RKO (cell line): ENCODE results near the gene RLN3.
"Not testable (repeated sequence)": the region's sequence is repeated elsewhere in the genome, so short reads cannot be mapped to it uniquely, and the experiment has no call there.

Experiments
- DNase-seq: peaks from one replicate; pipeline ENCODE4 v3.0.0-alpha.2; 2016; ENCODE audit warnings: low spot score

Gene RLN3

GRCh38 chr19:13995017-13995728 is 32.8 kb upstream of the RLN3 start:
- DNase-seq, result peak; percentile 28

DNA sequence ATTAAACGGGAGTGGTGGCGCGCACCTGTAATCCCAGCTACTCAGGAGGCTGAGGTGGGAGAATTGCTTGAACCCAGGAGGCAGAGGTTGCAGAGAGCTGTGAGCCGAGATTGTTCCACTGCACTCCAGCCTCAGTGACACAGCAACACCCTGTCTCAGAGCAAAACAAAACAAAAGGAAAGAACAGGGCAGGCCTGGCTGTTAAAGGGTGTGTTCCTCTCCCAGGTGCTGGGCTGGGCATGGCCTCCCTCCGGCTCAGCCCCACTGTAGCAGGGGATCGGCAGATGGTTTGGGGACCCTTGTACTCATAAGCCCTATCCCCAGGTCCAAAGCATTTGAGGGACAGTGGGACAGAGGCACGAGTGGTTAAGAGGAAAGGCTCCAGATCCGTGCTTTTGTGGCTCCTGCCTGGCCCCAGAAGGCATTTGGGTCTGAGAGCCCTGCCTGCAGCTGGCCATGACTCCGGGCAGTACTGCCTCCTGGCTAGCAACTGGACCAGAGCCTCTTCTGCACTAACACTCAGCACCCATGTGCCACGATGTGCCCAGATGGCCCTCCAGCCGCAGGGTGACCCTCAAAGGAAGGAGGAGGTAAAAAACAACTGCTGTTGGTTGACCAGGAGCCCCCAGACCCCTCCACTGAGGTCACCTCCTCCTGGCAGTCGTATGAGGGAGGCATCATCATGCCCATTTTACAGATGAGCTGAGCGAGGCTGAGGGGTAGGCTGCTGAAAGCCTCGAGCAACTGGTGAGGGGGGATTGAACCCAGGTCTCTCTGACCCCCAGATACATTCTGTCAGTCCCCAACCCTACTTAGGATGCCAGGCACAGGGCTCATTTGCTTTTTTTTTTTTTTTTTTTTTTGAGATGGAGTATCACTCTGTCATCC is 31.8 kb upstream of the RLN3 start:
- no peak for DNase-seq

DNA sequence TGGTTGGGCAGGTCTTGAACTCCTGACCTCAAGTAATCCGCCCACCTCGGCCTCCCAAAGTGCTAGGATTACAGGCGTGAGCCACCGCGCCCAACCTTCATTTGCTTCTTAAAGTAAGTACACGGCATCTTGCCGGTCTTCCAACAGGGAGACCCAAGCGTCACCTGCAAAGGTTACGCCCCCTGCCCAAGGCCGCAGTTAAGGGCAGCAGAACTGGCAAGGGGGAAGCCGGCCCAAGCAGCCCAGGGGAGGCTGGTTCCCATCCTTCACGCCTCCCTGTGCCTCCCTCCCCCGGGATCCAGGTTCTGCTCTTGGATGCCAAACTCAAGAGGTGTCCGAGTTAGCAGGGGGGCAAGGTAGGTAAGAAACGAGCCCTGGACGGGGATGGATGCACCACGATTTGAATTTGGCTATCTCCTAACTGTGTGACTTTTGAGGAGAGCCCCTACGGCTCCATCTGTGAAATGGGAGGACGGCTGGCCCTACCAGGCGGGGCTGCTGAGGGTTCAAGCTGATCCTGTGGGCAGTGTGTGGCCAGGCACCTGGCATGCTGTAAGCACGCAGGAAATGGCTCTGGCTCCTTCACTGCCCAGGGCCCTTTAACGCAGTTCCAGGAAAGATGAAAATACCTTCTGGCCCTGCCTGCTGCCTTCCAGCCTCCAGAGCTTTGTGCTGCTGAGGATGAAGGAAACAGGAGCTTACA is 30.9 kb upstream of the RLN3 start:
- no peak for DNase-seq

DNA sequence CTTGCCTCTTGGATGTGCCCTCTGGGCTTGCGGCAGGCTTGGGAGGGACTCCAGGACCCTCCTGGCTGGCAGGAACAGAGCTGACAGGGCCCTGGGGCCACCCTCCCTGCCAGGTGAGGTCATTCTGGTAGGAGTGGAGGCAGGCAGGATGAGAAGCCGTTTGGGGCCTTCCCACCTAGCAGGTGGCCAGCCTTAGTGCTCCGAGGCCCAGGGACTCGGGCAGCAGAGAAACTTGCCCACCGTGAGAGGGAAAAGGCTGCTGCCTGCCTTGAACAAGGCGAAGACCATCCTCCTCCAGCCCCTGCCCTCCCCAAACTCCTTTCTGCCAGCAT is 30.4 kb upstream of the RLN3 start:
- no peak for DNase-seq

GRCh38 chr19:13998426-13998825 is 29.5 kb upstream of the RLN3 start:
- DNase-seq, result no peak

- DNase-seq, result no peak
Observed at GRCh38 chr19:13999085-13999484, 28.9 kb upstream of the RLN3 start.

GRCh38 chr19:14000691-14001375 is 27.1 kb upstream of the RLN3 start:
- DNase-seq, result no peak

- DNase-seq, result no peak
Observed at GRCh38 chr19:14002571-14003250, 25.2 kb upstream of the RLN3 start.

DNA sequence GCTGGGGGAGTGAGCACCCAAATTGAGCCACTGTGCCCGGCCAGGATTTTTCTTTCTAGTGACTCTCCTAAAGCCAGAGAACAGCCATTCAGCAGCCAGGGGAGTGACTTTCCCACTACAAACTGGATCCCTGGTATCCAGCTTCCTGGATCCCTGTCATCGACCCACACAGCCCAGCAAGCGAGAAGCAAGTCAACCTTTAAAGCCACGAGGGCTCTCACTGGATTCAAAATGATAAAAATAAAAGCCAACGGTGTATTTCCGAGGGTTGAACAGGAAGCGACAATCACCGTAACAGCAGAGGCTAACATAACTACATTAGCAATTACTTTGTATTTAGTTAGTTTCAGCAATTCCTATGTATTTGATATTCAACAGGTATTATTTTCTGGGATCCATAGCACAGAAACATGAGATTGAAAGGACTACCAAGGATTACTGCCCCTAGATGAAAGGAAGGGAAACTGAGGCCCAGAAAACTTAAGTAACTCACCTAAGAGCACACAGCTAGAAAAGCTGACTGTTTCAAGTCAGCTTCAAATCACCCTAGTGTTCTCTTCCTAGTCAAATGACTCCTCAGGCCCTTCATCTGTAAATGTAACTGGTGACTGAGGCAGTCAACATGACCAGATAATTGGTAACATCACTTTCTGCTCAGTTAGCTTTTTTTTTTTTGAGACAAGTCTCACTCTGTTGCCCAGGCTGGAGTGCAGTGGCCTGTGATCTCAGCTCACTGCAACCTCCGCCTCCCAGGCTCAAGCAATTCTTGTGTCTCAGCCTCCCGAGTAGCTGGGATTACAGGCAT is 24.5 kb upstream of the RLN3 start:
- no peak for DNase-seq

- no peak for DNase-seq
Observed at GRCh38 chr19:14004619-14005348, 23.2 kb upstream of the RLN3 start.

- DNase-seq, result peak; percentile 61
Observed at GRCh38 chr19:14005349-14006084, 22.4 kb upstream of the RLN3 start.

DNA sequence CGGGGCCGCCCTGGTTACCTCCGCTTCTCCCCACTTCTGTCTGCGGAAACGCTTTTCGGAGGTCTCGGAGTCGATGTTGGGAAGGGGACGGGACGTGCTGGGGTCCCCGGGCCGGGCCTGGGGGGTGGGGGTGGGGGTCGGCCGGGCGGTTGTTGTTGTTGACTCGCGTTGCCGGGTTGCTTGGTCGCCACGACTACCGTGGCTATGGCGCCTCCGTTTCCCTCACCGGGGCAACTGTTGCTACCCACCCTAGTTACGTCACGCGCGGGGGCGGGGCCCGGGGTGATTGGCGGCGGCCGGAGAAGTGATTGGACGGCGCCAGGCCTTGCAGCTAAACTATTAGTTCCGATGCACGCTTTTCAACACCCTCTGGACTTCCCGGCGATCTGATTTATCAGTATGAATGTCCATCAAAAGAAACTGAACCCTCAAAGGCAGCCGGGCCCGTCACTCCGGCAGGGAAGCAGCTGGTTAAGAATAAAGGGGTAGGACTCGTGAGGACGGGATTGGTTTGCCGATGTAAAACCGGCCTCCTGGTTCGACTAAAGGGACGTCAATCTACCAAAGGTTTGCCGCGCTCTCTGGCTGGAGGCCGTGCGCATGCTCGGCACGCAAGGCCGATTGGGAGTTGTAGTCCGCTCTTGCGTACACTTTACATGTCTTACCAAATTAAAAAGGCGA is 21.7 kb upstream of the RLN3 start, which contains the start of gene RFX1:
Gene RFX1, minus strand, starts transcription at position 236 of the 681 bp plus-strand sequence. CDS start 12,477 bp downstream, outside the sequence.
- DNase-seq, result peak; percentile 100

DNA sequence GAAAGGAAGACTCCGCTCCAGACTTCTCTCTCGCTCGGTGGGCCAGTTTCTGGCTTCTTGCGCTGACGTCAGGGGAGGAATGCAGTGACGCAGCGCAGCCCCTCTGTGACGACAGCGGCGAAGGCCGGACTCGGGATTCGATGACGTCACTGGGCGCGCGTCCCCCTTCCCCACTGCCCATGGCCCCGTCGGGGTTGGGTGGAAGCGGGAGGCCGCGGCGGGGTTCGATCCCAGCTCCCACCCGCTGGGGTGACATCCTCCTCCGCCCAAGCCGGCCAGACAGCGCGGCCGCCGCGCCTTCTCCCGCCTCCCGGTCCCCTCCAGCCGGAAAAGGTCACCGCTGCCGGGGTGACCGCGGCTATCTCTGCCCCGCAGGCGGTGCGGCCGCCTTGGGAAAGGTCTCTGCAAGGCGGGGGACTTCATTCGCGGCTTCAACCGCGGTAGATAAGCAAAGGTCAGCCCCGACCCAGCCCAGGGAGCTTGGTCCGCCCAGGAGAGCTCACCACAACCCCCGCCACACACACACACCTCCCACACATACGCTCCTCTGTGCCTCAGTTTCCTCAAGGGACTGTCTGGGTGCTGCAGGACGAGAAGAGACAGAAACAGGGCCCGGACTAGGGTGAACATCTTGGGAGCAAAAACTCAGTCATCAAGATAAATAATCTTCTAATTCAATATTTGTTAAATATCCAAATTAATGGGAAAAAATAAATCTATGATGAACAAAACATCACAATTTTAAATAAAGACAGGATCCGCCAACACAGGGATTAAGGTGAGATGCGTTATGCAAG is 21.0 kb upstream of the RLN3 start:
- no peak for DNase-seq

DNA sequence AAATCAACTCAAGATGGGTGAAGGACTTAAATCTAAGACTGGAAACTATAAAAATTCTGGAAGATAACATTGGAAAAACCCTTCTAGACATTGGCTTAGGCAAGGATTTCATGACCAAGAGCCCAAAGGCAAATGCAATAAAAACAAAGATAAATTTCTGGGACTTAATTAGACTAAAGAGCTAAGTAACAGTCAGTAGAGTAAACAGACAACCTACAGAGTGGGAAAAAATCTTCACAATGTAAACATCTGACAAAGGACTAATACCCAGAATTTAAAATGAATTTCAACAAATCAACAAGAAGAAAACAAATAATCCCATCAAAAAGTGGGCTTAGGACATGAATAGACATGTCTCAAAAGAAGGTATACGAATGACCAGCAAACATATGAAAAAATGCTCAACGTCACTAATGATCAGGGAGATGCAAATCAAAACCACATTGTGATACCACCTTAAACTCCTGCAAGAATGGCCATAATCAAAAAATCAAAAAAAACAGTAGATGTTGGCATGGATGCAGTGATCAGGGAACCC is 15.5 kb upstream of the RLN3 start:
- DNase-seq, result no peak

DNA sequence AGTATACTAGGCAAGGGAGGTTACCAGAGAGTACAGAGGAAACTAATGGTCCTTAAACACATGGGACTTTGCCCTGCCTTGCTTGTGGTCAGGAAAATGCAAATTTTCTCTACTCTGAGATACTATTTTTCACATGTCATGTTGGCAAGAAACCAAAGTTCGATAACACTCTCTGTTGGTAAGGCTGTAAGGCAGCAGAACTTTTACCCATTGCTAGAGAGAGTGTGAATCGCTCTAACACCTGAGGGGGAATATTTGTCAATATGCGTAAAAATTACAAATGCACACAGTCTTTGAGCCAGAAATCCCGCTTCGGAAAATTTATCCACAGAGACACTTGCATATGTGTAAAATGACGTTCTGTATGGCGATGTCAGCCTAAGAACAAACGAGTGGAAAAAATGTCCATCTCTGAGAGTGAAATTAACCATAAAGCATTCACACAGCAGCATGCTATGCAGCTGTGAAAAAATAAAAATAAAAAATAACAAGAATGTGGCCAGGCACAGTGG is 12.4 kb upstream of the RLN3 start:
- no peak for DNase-seq

- no peak for DNase-seq
Observed at GRCh38 chr19:14019100-14019499, 8.8 kb upstream of the RLN3 start.

DNA sequence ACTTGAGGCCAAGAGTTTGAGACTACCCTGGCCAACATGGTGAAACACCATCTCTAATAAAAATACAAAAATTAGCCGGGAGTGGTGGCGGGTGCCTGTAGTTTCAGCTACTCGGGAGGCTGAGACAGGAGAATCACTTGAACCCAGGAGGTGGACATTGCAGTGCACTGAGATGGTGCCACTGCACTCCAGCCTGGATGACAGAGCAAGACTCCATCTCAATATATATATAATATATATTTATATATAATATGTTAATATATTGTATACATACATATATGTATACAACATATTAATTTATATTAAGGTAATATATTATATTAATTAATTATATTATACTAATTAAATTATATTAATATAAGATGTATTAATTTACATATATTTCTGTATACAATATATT is 8.2 kb upstream of the RLN3 start:
- not testable (repeated sequence) for DNase-seq
